GM18508 (cell line): Measurements from ENCODE around the gene ERH.
"Not testable (repeated sequence)": the region's sequence is repeated elsewhere in the genome, so short reads cannot be mapped to it uniquely, and the experiment has no call there.

ENCODE experiments used
- ATAC-seq: cut with Tn5 transposase; IDR thresholded peaks from one replicate; pipeline ENCODE4 v1.9.1; 2021; ENCODE audit warnings: moderate number of reproducible peaks; ENCODE audit not compliant: insufficient read depth, unreplicated experiment

The ERH gene

GRCh38 chr14:69398053-69398817, at the start of gene ERH, which contains the start of gene SLC39A9:
TSS of gene ERH (minus strand) at chr14:69398299. CDS start at chr14:69398233, 66 bp downstream.
TSS of gene SLC39A9 (plus strand) at chr14:69398692. CDS start at chr14:69399370, 678 bp downstream.
- peak; percentile 73 for ATAC-seq

GRCh38 chr14:69443296-69443805, 45.3 kb upstream of the ERH start:
- ATAC-seq = no peak

GRCh38 chr14:69441948-69442347, 43.8 kb upstream of the ERH start:
- ATAC-seq = no peak

- ATAC-seq = no peak
Measured at GRCh38 chr14:69439521-69440270, 41.6 kb upstream of the ERH start.

- no peak for ATAC-seq
Measured at GRCh38 chr14:69432364-69432763, 34.3 kb upstream of the ERH start.

- no peak for ATAC-seq
Measured at GRCh38 chr14:69430306-69430939, 32.3 kb upstream of the ERH start.

GRCh38 chr14:69429643-69430042, 31.5 kb upstream of the ERH start:
- ATAC-seq = no peak

GRCh38 chr14:69428289-69428998, 30.3 kb upstream of the ERH start:
- no peak for ATAC-seq

GRCh38 chr14:69427596-69427995, 29.5 kb upstream of the ERH start:
- ATAC-seq = no peak

- ATAC-seq = no peak
Measured at GRCh38 chr14:69424149-69424923, 26.2 kb upstream of the ERH start.

- ATAC-seq = no peak
Measured at GRCh38 chr14:69423279-69423678, 25.2 kb upstream of the ERH start.

- not testable (repeated sequence) for ATAC-seq
Measured at GRCh38 chr14:69416087-69416486, 18.0 kb upstream of the ERH start.

- no peak for ATAC-seq
Measured at GRCh38 chr14:69413483-69413882, 15.4 kb upstream of the ERH start.

GRCh38 chr14:69408331-69408960, 10.3 kb upstream of the ERH start:
- no peak for ATAC-seq

- ATAC-seq = no peak
Measured at GRCh38 chr14:69405762-69406161, 7.7 kb upstream of the ERH start.

GRCh38 chr14:69404883-69405282, 6.8 kb upstream of the ERH start:
- no peak for ATAC-seq

GRCh38 chr14:69404478-69404877, 6.4 kb upstream of the ERH start:
- ATAC-seq = no peak

- ATAC-seq = no peak
Measured at GRCh38 chr14:69401841-69402240, 3.7 kb upstream of the ERH start.

GRCh38 chr14:69400154-69400553, 2.1 kb upstream of the ERH start:
- ATAC-seq = no peak
